Osteocyte (in vitro differentiated cells): ENCODE data around the gene ZNF33B. TPM values are rescaled to one million over a fixed set of nuclear protein-coding genes. Genes with fewer than 3 reads are reported as not detected.
"Not testable (repeated sequence)": the region's sequence is repeated elsewhere in the genome, so short reads cannot be mapped to it uniquely, and the experiment has no call there.

Experiments used
- DNase-seq: peaks from one replicate; pipeline ENCODE4 v3.0.0; 2021; ENCODE audit warnings: mixed read lengths; ENCODE audit not compliant: unreplicated experiment; ENCODE audit errors: extremely low spot score
- H3K27ac Mint-ChIP-seq: one replicate; pipeline ENCODE4 v1.8.0; 2021; ENCODE audit warnings: mild to moderate bottlenecking, mixed read lengths; ENCODE audit not compliant: unreplicated experiment
- H3K27me3 Mint-ChIP-seq: one replicate; pipeline ENCODE4 v1.8.0; 2021; ENCODE audit warnings: mixed read lengths; ENCODE audit not compliant: unreplicated experiment
- H3K36me3 Mint-ChIP-seq: one replicate; pipeline ENCODE4 v1.8.0; 2021; ENCODE audit warnings: mixed read lengths; ENCODE audit not compliant: unreplicated experiment
- H3K4me1 Mint-ChIP-seq: one replicate; pipeline ENCODE4 v1.8.0; 2021; ENCODE audit warnings: mixed read lengths; ENCODE audit not compliant: unreplicated experiment
- H3K4me3 Mint-ChIP-seq: one replicate; pipeline ENCODE4 v1.8.0; 2021; ENCODE audit warnings: mild to moderate bottlenecking, moderate library complexity, mixed read lengths; ENCODE audit not compliant: unreplicated experiment
- H3K9me3 Mint-ChIP-seq: one replicate; pipeline ENCODE4 v1.8.0; 2021; ENCODE audit warnings: mixed read lengths; ENCODE audit not compliant: unreplicated experiment
- total RNA-seq: library from RNA; stranded (reverse); gene quantifications from 2 replicates; pipeline ENCODE4 v1.2.1, GENCODE V29; 2021
- TF ChIP-seq, protein P1 (sequence below): fragments of 200-600 bp; sonication (generic); IDR thresholded peaks from 2 replicates; pipeline ENCODE4 v1.5.0; 2021; ENCODE audit warnings: antibody characterized with exemption, mild to moderate bottlenecking, moderate library complexity

Gene ZNF33B
- total RNA-seq, 1 donor from 2014 or later = 24.8 TPM

DNA sequence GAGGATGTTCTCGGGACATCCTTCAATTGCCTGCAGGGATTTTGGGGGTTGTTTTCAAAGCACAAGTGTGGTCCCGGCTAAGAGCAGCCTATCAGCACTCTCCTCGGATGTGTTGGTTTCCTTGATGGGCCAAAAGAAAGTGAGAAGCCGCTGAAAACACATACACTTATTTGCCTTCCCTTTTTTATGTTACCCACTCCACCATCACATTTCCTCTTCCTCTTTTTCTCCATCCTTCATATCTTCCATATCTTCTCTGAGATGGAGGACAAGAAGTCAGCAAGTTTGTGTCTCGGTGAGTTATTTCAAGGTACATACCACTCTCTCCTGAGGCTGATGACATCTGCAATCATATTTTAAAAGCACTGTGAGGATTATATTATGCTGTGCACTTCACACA is 64.0 kb downstream of the ZNF33B start:
- H3K9me3 Mint-ChIP-seq = peaks cover 17% of the 10 kb centered on the region
- TF ChIP-seq, protein P1, sequence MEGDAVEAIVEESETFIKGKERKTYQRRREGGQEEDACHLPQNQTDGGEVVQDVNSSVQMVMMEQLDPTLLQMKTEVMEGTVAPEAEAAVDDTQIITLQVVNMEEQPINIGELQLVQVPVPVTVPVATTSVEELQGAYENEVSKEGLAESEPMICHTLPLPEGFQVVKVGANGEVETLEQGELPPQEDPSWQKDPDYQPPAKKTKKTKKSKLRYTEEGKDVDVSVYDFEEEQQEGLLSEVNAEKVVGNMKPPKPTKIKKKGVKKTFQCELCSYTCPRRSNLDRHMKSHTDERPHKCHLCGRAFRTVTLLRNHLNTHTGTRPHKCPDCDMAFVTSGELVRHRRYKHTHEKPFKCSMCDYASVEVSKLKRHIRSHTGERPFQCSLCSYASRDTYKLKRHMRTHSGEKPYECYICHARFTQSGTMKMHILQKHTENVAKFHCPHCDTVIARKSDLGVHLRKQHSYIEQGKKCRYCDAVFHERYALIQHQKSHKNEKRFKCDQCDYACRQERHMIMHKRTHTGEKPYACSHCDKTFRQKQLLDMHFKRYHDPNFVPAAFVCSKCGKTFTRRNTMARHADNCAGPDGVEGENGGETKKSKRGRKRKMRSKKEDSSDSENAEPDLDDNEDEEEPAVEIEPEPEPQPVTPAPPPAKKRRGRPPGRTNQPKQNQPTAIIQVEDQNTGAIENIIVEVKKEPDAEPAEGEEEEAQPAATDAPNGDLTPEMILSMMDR = no peak
- no peaks in the 10 kb centered on the region for H3K27me3 Mint-ChIP-seq
- H3K36me3 Mint-ChIP-seq = no peaks in the 10 kb centered on the region
- H3K27ac Mint-ChIP-seq = no peak overlapping the region
- H3K4me3 Mint-ChIP-seq = no peak overlapping the region
- H3K4me1 Mint-ChIP-seq = no peaks in the 10 kb centered on the region
- no peak for DNase-seq

DNA sequence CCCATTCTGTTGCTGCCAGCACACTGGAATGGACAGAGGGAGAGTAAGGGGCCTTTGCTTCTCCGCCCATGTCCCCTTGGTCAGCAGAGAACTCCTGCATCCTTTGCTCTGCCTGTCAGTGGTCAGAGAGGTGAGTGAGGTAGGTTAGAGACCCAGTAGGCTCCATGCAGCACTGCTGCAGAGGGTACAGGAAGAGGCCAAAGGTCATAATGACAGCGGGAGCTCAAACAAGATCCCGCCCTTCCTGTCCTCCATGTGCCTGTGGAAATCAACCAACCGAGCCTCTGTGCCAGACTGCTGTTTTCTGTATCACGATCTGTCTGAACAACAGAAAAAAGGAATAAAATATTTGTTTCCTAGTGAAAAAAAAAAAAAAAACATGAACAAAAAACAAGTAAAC is 81.4 kb downstream of the ZNF33B start:
- H3K4me3 Mint-ChIP-seq = no peak overlapping the region
- H3K27ac Mint-ChIP-seq = no peak overlapping the region
- no peaks in the 10 kb centered on the region for H3K36me3 Mint-ChIP-seq
- H3K9me3 Mint-ChIP-seq = no peaks in the 10 kb centered on the region
- DNase-seq = no peak
- peaks cover 8% of the 10 kb centered on the region for H3K4me1 Mint-ChIP-seq
- peaks cover 2% of the 10 kb centered on the region for H3K27me3 Mint-ChIP-seq
- TF ChIP-seq, protein P1 = no peak

DNA sequence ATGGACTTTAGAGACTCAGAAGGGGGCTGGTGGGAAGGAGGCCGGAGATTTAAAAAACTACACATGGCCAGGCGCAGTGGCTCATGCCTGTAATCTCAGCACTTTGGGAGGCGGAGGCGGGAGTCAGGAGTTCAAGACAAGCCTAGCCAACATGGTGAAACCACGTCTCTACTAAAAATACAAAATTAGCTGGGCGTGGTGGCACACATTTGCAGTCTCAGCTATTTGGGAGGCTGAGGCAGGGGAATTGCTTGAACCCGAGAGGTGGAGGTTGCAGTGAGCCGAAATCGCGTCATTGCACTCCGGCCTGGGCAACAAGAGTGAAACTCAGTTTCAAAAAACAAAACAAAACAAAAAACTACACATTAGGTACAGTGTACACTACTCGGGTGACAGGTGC is 84.8 kb downstream of the ZNF33B start:
- peaks cover 13% of the 10 kb centered on the region for H3K36me3 Mint-ChIP-seq
- not testable (repeated sequence) for H3K27ac Mint-ChIP-seq, H3K27me3 Mint-ChIP-seq

DNA sequence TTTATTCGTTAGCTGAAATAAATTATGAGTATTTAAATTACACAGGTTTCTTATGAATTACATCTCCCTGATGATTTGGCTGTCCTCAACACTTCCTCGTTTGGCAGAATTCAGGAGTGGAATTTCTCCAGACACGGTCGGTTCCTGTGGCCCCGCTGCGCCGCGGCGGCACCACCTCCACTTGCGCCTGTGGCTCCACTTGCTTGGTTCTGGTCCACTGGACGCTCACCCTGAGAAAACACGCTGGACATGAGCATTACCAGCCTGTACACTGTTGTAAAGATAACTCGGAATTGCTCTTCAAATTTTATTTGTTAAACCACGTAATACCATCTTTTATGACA is 85.3 kb downstream of the ZNF33B start:
- H3K36me3 Mint-ChIP-seq = peaks cover 16% of the 10 kb centered on the region
- TF ChIP-seq, protein P1 = no peak
- H3K4me3 Mint-ChIP-seq = peak overlapping the region; percentile 95
- H3K4me1 Mint-ChIP-seq = peaks cover 19% of the 10 kb centered on the region
- H3K27me3 Mint-ChIP-seq = no peaks in the 10 kb centered on the region
- peaks cover under 1% of the 10 kb centered on the region for H3K9me3 Mint-ChIP-seq
- H3K27ac Mint-ChIP-seq = peak overlapping the region; percentile 91
- DNase-seq = no peak

More for the DNA sequence above, 84.8 kb downstream of the ZNF33B start:
- Mint-ChIP-seq H3K4me3 (peak overlapping the region; percentile 95), H3K4me1 (peaks cover 19% of the 10 kb centered on the region)
- H3K9me3 Mint-ChIP-seq, DNase-seq: not testable (repeated sequence)

DNA sequence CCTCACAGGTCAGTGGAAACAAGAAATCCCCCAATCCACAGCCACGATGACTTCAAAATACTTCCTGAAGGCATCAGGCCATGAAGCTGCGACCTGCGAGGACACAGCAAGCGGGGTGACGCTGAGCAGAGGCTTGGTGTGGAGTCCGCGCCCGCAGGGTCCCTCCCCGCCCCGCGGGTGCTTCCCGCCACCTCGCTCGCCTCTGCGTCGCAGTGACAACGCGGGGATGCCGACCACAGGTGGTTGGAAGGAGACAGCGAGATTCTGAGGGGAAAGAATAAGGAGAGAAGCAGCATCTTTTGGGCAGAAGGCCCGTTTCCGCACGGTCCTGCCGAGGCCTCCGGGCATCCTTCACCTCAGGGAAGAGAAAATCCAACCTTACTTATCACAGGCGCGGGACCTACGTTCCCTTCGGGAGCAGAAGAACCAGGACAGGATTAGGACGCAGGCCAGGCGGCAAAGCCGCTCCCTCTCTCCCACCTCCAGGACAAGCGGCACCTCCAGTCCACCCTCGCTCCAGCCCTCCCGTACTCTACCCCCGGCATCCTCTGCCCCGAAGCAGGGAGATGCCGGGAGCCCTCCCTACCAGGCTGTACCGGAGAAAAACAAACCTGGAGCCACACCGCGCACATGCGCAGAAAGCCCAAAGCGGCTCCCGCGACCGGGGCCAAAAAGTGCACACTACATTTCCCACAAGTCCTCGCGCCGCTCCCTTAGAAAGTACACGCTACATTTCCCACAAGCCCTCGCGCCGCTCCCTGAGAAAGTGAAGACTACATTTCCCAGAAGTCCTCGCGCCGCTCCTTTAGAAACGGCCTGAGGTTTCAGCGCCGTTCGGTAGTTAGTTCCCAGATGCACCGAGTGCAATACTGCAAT is 85.9 kb downstream of the ZNF33B start:
- peak; percentile 97 for DNase-seq
- no peaks in the 10 kb centered on the region for H3K27me3 Mint-ChIP-seq
- peak overlapping the region; percentile 95 for H3K4me3 Mint-ChIP-seq
- H3K27ac Mint-ChIP-seq = peak overlapping the region; percentile 91
- H3K36me3 Mint-ChIP-seq = peaks cover 23% of the 10 kb centered on the region
- TF ChIP-seq, protein P1 = no peak
- H3K4me1 Mint-ChIP-seq = peaks cover 19% of the 10 kb centered on the region
- H3K9me3 Mint-ChIP-seq = peaks cover 6% of the 10 kb centered on the region
